ENCODE results near the gene GNG2.

GRCh38 chr14:51860164-51860824, at the start of gene GNG2:
- TF ChIP-seq CTCF (IDR thresholded peaks at IDR 0.05; ENCODE audit: borderline replicate concordance, extremely low read depth, low read length, poor library complexity, severe bottlenecking): no peak
- no peak for TF ChIP-seq EZH2 (IDR thresholded peaks at IDR 0.05; ENCODE audit: borderline replicate concordance, low read depth, low read length, severe bottlenecking)
